ENCODE results near the gene ABCC2.

DNA sequence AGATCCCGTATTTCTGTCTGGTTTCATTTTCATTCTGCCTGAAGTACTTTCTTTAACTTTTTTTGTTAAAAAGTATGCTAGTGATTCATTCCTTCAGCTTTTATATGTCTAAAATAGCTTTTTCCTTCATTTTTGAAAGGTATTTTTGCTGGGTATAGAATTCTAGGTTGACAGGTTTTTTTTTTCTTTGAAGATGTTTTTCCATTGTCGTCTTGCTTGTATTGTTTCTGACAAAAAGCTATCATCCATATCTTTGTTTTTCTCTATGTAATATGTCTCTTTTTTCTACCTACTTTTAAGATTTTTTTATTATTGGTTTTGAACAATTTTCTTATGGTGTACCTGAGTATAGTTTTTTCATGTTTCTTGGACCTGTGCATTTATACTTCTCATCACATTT lies 42.2 kb upstream of the ABCC2 start:
- no peak for TF ChIP-seq CTCF (IDR thresholded peaks at IDR 0.05)
- TF ChIP-seq EP300 (IDR thresholded peaks at IDR 0.05): no peak
- TF ChIP-seq POLR2A (IDR thresholded peaks at IDR 0.05): no peak
